GM13977 (cell line): ENCODE data around the gene SMCO2.

ENCODE experiments used
- DNase-seq: peaks from one replicate; pipeline ENCODE4 v3.0.0; 2012; ENCODE audit warnings: low spot score
- CTCF ChIP-seq: IDR thresholded peaks from 2 replicates; pipeline ENCODE4 v1.5.1; 2012; ENCODE audit warnings: mild to moderate bottlenecking, control low read depth; ENCODE audit not compliant: insufficient read depth; ENCODE audit errors: extremely low read depth, missing control alignments
- in situ Hi-C: fragments of 300-500 bp; cut with MboI; formaldehyde crosslinking; loops from one replicate; pipeline ENCODE4 v1.12.0; 2022; ENCODE audit warnings: low sequenced_read_pairs, low pct_unique_long_range_greater_than_20kb, mixed read lengths, inconsistent platforms; ENCODE audit not compliant: unreplicated experiment

Gene SMCO2

DNA sequence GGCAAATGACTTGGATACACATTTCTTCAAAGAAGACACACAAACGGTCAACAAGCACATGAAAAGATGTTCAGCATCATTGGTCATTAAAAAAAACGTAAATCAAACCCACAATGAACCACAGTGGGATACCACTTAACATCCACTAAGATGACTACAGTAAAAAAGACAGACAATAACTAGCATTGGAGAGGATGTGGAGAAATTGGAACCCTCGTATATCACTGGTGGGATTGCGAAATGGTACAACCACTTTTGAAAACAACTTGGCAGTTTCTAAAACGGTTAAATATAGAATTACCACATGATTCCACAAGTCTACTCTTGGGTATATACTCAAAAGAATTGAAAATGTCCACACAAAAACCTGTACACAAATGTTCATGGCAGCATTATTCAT is 52.2 kb downstream of the SMCO2 start:
- DNase-seq: no peak
- in situ Hi-C loops: no loop called here
- no peak for TF ChIP-seq CTCF

- in situ Hi-C loops: no loop called here
- TF ChIP-seq CTCF: no peak
- DNase-seq: no peak
These were observed 52.8 kb downstream of the SMCO2 start for GRCh38 chr12:27499377-27499776.

GRCh38 chr12:27500546-27500945 is 54.0 kb downstream of the SMCO2 start:
- TF ChIP-seq CTCF: no peak
- DNase-seq: no peak
- in situ Hi-C loops: no loop called here

DNA sequence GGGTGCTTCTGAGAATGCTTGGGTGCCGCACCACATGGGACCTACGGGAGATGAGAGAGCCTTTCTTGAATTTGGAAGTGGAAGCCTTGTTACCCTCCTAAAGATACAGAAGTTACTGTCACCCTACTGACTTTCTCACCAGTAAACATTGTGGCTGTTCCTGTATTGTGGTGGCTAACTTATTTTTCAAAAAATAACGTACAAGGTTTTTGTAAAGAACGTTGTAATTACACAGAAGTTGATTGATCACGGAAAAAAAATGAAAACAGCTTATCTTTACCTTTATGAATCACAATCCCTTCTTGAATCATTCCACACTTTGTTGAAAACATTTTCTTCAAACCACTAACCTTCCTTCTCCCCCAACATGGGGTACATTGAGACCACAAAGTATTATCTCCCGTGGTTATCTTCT is 55.5 kb downstream of the SMCO2 start:
- TF ChIP-seq CTCF: no peak
- DNase-seq: no peak
- in situ Hi-C loops: no loop called here

DNA sequence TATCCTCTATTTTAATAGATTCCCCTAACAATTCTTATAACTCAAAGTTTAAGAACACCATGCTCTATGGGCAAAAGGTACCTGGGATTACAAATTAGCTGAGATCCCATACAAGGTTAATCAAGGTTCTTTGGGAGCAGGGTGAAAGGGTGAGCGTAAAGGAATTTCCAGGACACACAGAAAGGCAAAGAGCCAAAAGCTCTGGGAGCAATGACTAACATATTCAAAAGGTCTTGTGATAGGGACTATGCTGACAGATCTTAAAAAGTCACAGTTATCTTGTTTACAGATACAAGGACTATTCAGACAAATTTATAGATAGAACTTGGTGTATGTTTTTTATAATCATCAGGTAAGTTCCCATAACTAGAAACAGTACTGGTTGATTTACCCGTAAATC is 58.0 kb downstream of the SMCO2 start:
- in situ Hi-C loops: no loop called here
- DNase-seq: no peak

GRCh38 chr12:27505109-27505508 is 58.6 kb downstream of the SMCO2 start:
- in situ Hi-C loops: no loop called here
- DNase-seq: no peak
- TF ChIP-seq CTCF: no peak

More for the DNA sequence above, 58.0 kb downstream of the SMCO2 start:
- no peak for TF ChIP-seq CTCF

DNA sequence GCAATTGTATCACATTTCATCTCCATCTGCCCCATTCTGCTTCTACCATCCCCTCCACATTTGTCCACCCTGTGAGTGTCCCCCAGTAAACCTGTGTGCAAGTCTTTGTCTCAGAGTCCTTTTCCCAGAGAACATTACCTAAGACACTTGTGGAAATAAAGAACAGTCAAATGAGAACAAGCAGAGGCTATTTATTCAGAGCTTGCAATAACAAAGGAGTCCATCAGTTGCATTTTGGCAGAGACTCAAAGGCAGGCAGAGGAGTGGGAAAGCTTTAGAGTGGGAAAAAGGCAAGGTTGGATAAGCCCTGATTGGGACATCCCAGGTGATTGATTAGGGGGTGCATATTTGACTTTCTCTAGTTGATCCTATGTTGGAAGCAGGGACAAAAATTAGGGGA is 59.2 kb downstream of the SMCO2 start:
- DNase-seq: no peak
- no peak for TF ChIP-seq CTCF
- in situ Hi-C loops: no loop called here
